Adipocyte (in vitro differentiated cells): ENCODE results near the gene FSTL4.

Experiments used
- DNase-seq: peaks from one replicate; pipeline ENCODE4 v3.0.0-alpha.2; 2015; ENCODE audit warnings: low read depth
- H3K27me3 ChIP-seq: replicated peaks from 2 replicates; pipeline ENCODE4 v1.7.0; 2013; ENCODE audit warnings: mild to moderate bottlenecking, low read length, moderate library complexity; ENCODE audit not compliant: control insufficient read depth, insufficient read depth
- H3K36me3 ChIP-seq: 2 replicates; pipeline ENCODE4 v1.7.0; 2013; ENCODE audit warnings: low read length, mild to moderate bottlenecking, moderate library complexity; ENCODE audit not compliant: control insufficient read depth, insufficient read depth, severe bottlenecking
- H3K4me1 ChIP-seq: 2 replicates; pipeline ENCODE4 v1.7.0; 2013; ENCODE audit warnings: mild to moderate bottlenecking, low read length, moderate library complexity; ENCODE audit not compliant: control insufficient read depth, insufficient read depth
- H3K4me3 ChIP-seq: 2 replicates; pipeline ENCODE4 v1.7.0; 2013; ENCODE audit warnings: mild to moderate bottlenecking, low read length, moderate library complexity
- H3K9ac ChIP-seq: 2 replicates; pipeline ENCODE4 v1.7.0; 2013; ENCODE audit warnings: mild to moderate bottlenecking, low read length, moderate library complexity
- H3K9me3 ChIP-seq: 2 replicates; pipeline ENCODE4 v1.7.0; 2013; ENCODE audit warnings: mild to moderate bottlenecking, low read length, moderate library complexity; ENCODE audit not compliant: control insufficient read depth

The FSTL4 gene

DNA sequence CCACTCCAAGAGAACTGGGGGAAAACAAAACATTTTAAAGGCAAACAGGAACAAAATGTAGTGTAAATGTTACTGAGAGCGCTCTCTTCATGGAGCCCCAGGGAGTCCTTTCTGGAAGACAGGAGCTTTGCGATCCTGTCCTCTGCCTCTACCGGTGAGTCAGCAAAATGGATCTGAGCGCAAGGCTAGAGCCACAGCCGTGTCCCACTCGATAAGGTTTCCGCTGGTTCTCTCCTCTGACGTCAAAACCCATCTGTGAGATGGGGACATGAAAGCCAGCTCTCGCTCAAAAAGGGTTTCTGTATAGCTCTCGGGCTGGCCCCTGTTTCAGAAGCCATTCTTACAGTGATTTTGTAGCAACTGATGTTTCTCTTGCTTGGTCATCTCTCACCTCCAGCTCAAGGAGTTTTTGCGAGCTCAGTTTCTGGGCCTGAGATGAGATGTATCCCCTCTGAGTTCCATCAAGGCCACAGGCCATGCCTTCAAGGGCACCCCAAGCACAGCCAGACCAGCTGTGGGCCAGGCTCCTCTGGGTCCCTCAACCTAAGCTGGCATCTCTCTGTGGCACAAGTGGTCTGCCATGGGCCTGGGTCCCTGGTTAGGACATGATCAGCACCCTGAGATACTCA is 101.6 kb downstream of the FSTL4 start:
- DNase-seq: no peak
- H3K36me3 ChIP-seq: no peaks in the 10 kb centered on the region
- H3K27me3 ChIP-seq: peaks cover 33% of the 10 kb centered on the region
- H3K9me3 ChIP-seq: no peaks in the 10 kb centered on the region
- H3K9ac ChIP-seq: no peak overlapping the region
- H3K4me3 ChIP-seq: no peak overlapping the region
- peaks cover 6% of the 10 kb centered on the region for H3K4me1 ChIP-seq

- H3K4me3 ChIP-seq: no peak overlapping the region
- DNase-seq: no peak
These were observed 102.6 kb downstream of the FSTL4 start for GRCh38 chr5:133509742-133510079.

DNA sequence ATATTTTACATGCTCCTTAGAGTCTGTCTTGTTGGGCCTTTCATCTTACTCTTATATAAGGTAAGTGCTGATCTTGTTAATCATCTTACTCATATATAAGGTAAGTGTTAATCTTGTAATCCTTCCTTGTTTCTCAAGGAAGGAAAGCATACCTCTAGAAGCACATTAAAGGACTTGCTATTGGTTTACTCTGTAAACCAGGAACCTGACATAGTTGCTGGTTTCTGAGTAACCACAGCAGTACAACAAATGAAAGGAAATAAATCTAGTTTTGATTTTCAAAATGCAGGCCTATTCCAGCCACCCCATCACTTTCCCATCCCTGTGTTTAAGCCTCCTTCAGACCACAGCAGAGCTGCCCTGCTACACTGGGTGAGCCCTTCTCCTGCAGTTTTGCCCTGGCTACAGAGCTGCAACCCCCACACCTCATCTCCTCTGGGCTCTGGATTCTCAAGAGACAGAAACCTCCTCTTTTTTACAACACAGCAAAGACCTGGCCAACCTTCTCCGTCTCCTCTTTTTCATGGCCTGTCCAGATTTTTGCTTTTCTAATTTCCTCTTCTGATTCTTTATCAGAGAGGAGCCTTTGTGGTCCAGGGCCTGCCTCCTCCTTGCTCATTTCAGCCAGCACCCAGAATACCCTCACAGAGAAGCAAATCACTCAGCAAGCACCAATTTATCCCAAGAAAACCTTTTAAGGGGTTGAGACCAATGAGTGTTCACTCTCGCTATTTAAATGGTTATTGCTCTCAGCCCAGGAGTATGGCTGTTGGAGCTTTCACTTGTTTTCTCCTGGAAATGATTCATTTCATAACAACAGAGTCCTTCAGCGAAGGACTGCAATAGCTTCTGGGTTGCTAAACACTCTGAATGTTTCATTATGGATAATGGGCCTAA is 103.2 kb downstream of the FSTL4 start:
- Histone ChIP-seq H3K9ac (no peak overlapping the region), H3K4me1 (peaks cover 6% of the 10 kb centered on the region), H3K9me3 (no peaks in the 10 kb centered on the region), H3K27me3 (peaks cover 38% of the 10 kb centered on the region), H3K4me3 (no peak overlapping the region), H3K36me3 (no peaks in the 10 kb centered on the region)
- peak; percentile 6 for DNase-seq

More at GRCh38 chr5:133509742-133510079, 102.6 kb downstream of the FSTL4 start:
- H3K4me1 ChIP-seq: peaks cover 6% of the 10 kb centered on the region
- peaks cover 35% of the 10 kb centered on the region for H3K27me3 ChIP-seq
- H3K9me3 ChIP-seq: no peaks in the 10 kb centered on the region
- H3K36me3 ChIP-seq: no peaks in the 10 kb centered on the region
- H3K9ac ChIP-seq: no peak overlapping the region

DNA sequence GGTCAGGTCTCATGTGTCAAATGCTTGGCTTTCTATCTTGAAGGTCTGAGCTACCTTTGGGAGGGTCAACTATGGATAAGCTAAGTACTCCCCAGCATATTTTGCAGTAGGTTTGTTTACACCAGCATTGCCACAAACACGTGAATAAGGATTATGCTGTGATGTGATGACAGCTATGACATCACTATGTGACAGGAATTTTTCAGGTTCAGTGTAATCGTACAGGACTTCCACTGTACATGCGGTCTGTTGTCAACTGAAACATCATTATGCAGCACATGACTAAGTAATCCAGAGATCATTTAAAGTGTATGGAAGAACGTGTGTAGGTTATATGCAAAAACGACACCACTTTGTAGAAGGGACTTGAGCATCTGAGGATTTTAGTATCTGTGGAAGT is 104.0 kb downstream of the FSTL4 start:
- H3K9me3 ChIP-seq: peaks cover under 1% of the 10 kb centered on the region
- DNase-seq: no peak
- H3K36me3 ChIP-seq: no peaks in the 10 kb centered on the region
- no peak overlapping the region for H3K9ac ChIP-seq
- H3K27me3 ChIP-seq: peaks cover 44% of the 10 kb centered on the region
- no peak overlapping the region for H3K4me3 ChIP-seq
- peaks cover 6% of the 10 kb centered on the region for H3K4me1 ChIP-seq

DNA sequence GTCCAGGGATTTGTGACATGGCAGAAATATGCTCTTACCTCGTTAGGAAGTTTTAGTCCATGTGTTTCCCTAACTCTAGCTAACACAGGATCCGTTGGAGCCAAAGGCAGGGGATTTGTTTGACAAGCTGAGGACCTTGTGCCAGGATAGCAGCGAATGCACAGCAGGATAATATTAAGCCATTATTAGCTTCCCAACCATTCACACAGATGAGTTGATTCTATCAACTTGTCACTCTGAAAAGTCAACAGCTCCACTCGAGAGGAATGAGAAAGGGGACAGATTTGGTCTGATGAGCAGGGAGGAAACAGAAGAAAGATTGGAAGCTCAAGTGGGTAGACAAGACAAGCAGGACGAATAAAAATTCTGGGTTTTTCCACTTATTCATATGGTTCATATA is 106.2 kb downstream of the FSTL4 start:
- H3K27me3 ChIP-seq: peaks cover 45% of the 10 kb centered on the region
- H3K36me3 ChIP-seq: no peaks in the 10 kb centered on the region
- H3K4me3 ChIP-seq: no peak overlapping the region
- peaks cover 3% of the 10 kb centered on the region for H3K9me3 ChIP-seq
- no peak overlapping the region for H3K9ac ChIP-seq
- peaks cover 6% of the 10 kb centered on the region for H3K4me1 ChIP-seq
- DNase-seq: no peak

DNA sequence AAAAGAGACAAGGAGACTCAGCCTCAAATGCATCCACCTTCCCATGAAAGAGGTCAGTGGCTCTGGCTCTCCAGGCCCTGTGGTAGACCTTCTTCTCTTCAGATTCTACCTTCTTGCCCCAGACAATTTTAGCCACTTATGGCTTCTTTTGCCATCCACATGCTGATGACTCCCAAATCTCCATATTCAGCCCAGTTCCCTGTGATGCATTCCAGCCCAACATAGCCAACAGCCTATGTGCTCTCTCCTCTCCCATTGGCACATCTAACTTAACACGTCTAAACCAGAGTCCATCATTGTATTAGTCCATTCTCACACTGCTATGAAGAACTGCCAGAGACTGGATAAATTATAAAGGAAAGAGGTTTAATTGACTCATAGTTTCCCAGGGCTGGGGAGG is 108.8 kb downstream of the FSTL4 start:
- Histone ChIP-seq H3K9me3 (peaks cover 3% of the 10 kb centered on the region), H3K9ac (no peak overlapping the region), H3K36me3 (no peaks in the 10 kb centered on the region), H3K4me1 (no peaks in the 10 kb centered on the region), H3K4me3 (no peak overlapping the region), H3K27me3 (peaks cover 59% of the 10 kb centered on the region)
- no peak for DNase-seq

DNA sequence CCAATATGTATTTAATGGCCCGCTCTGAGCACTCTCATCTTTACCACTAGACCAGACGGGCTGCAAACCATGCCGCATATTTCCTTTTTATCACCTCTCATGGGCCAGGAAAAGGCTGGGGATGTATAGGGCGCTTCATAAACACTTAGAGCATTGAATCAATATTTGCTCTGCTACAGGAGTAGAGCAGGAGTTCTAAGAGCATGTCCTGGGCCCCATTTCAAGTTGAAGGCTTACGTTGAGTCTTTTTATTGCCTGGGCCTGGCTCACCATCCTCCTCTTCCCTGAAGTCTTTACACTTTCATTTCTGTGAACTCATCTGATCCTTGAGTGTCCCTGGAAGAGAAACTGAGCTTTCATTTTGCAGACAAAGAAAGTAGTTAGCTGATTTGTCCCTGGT is 112.4 kb downstream of the FSTL4 start:
- Histone ChIP-seq H3K4me1 (no peaks in the 10 kb centered on the region), H3K4me3 (no peak overlapping the region), H3K36me3 (no peaks in the 10 kb centered on the region), H3K9ac (no peak overlapping the region), H3K9me3 (peaks cover 3% of the 10 kb centered on the region), H3K27me3 (peaks cover 71% of the 10 kb centered on the region)
- no peak for DNase-seq

- Histone ChIP-seq H3K9me3 (peaks cover 4% of the 10 kb centered on the region), H3K4me3 (no peak overlapping the region), H3K36me3 (no peaks in the 10 kb centered on the region), H3K4me1 (no peaks in the 10 kb centered on the region), H3K9ac (no peak overlapping the region), H3K27me3 (peaks cover 62% of the 10 kb centered on the region)
- DNase-seq: no peak
These were observed 114.6 kb downstream of the FSTL4 start for GRCh38 chr5:133497608-133498348.

DNA sequence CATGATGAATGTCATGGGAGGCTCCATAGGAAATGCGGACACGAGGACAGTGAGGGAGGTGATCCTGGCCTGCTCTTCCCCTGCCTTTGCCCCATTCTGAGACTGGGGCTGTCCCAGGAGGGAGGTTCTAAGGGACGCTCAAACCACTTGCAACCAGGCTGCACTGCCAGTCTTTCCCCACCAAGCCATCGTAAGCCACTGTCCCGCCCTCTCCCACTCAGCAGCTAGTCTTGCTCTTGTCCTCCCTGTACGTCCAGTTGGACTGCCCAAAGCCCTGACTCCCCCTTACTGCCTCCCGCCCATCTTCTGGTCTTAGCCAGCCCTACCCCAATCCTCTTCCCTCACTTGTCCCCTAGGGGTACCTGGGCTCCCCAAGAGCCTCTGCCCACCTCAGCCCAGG is 115.7 kb downstream of the FSTL4 start:
- no peak for DNase-seq
- peaks cover 51% of the 10 kb centered on the region for H3K27me3 ChIP-seq
- no peaks in the 10 kb centered on the region for H3K4me1 ChIP-seq
- H3K9me3 ChIP-seq: peaks cover 4% of the 10 kb centered on the region
- H3K36me3 ChIP-seq: no peaks in the 10 kb centered on the region
- no peak overlapping the region for H3K9ac ChIP-seq
- no peak overlapping the region for H3K4me3 ChIP-seq

DNA sequence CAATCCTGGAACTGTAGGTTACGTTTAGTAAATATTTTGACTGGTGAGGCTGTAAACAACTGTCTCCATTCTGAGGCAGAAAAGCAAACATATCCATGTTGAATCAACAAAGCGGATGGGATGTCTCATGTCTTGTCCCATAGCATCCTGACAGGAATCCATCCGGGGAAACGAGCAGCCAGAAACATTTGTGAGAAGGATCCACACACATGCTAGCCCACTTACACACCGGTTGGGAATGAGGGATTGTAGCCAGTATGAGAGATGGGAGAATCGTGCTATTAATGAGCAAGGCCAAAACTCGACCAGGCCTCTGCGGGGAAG is 117.5 kb downstream of the FSTL4 start:
- Histone ChIP-seq H3K4me1 (no peaks in the 10 kb centered on the region), H3K4me3 (no peak overlapping the region), H3K9me3 (peaks cover 17% of the 10 kb centered on the region), H3K9ac (no peak overlapping the region), H3K27me3 (peaks cover 36% of the 10 kb centered on the region), H3K36me3 (no peaks in the 10 kb centered on the region)
- no peak for DNase-seq

DNA sequence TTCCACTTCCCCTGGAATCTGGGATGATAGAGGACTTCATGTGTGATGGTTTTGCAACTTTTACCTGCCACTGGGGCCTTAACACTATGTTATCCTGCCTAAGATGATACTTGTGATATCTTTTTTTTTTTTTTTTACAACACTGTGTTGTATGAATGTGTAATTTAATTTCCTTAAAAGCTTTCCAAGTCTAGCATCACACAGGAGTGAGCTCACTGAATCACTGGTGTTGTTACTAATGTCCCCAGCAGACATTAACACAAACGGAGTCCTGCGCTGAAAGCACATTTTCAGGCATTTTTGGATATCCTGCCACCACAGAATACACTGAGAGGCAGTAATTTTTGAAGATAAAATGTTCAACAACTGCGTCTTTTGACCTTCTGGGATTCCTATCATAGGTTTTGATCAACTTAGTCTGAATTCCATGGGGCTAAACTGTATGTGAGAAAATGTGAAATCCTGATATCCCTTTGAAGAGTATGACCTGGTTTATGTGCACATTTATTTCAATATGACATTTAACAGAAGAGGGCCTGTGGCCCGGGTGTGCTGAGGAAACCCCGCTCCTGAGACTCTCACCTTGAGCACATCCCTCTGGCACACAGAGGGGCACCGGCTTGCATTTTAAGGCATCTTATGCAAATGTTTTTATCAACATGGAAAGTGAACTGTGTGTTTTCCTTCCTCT is 118.0 kb downstream of the FSTL4 start:
- H3K27me3 ChIP-seq: peaks cover 32% of the 10 kb centered on the region
- no peak for DNase-seq
- H3K9ac ChIP-seq: no peak overlapping the region
- no peak overlapping the region for H3K4me3 ChIP-seq
- H3K9me3 ChIP-seq: peaks cover 21% of the 10 kb centered on the region
- no peaks in the 10 kb centered on the region for H3K4me1 ChIP-seq
- no peaks in the 10 kb centered on the region for H3K36me3 ChIP-seq
